Muscle of leg (tissue), 16 donors: ENCODE data around the gene ZNF549. TPM values are rescaled to one million over a fixed set of nuclear protein-coding genes. Genes with fewer than 3 reads are reported as not detected.
A peak's percentile ranks its signal among the peaks of the same experiment; 100 is the strongest.
"Not testable (repeated sequence)": the region's sequence is repeated elsewhere in the genome, so short reads cannot be mapped to it uniquely, and the experiment has no call there.

ENCODE experiments used
- DNase-seq: peaks from one replicate; pipeline ENCODE4 v3.0.0; 2013
- H3K27ac ChIP-seq: one replicate; pipeline ENCODE4 v1.5.1; 2013; ENCODE audit warnings: mild to moderate bottlenecking, low read length, control low read depth
- H3K27me3 ChIP-seq: one replicate; pipeline ENCODE4 v1.6.1; 2013; ENCODE audit warnings: low read length; ENCODE audit not compliant: control insufficient read depth, insufficient read depth
- H3K36me3 ChIP-seq: one replicate; pipeline ENCODE4 v1.6.1; 2013; ENCODE audit warnings: low read length; ENCODE audit not compliant: control insufficient read depth, insufficient read depth
- H3K4me1 ChIP-seq: one replicate; pipeline ENCODE4 v1.6.1; 2013; ENCODE audit warnings: low read length; ENCODE audit not compliant: control insufficient read depth, insufficient read depth
- H3K4me3 ChIP-seq: one replicate; pipeline ENCODE4 v1.5.1; 2013; ENCODE audit warnings: low read length, control low read depth
- H3K9me3 ChIP-seq: replicated peaks from 2 replicates; pipeline ENCODE4 v1.6.1; 2013; ENCODE audit warnings: low read depth, low read length; ENCODE audit not compliant: control insufficient read depth
- WGBS: methylation state at CpG from one replicate; pipeline ENCODE4 v1.1.5; 2013; ENCODE audit warnings: missing lambda C conversion rate; ENCODE audit not compliant: insufficient coverage; 5-methylcytosine and 5-hydroxymethylcytosine counted together
- long read RNA-seq, 11 donors: transcript quantifications; one replicate each; lab custom pipeline, GENCODE V29; 2026
- polyA plus RNA-seq, 8 donors: library from polyadenylated mRNA; unstranded; fragments of 120-200 nt; gene quantifications; one replicate each; pipeline versions ENCODE4 v1.2.1 to v1.2.3, GENCODE V29; 2013; ENCODE audit warnings: inconsistent platforms in 1 of 8, low replicate concordance in 1 of 8; ENCODE audit not compliant: insufficient read length in 8 of 8, insufficient read depth in 1 of 8
- total RNA-seq: library from RNA; stranded (reverse); fragments of 120-200 nt; gene quantifications from one replicate; pipeline ENCODE4 v1.2.4, GENCODE V29; 2013

The ZNF549 gene
- total RNA-seq (7.4 TPM), polyA plus RNA-seq (1 to 10 TPM; 5.6 to 8.6 (median 6.5) TPM)
- long read RNA-seq, donor 1, full-length matches to known transcripts = 1 of 1 reads
- long read RNA-seq, donor 1, partial matches to known transcripts = 0 of 1 reads
- long read RNA-seq, donor 1, other reads (novel, unspliced or antisense) = 0 of 1 reads
- long read RNA-seq, donor 2 = 0 reads
- long read RNA-seq, donor 3, full-length matches to known transcripts = 1 of 12 reads
- long read RNA-seq, donor 3, partial matches to known transcripts = 11 of 12 reads
- long read RNA-seq, donor 3, other reads (novel, unspliced or antisense) = 0 of 12 reads
- long read RNA-seq, donor 4 = 0 reads
- long read RNA-seq, donor 5, full-length matches to known transcripts = 2 of 2 reads
- long read RNA-seq, donor 5, partial matches to known transcripts = 0 of 2 reads
- long read RNA-seq, donor 5, other reads (novel, unspliced or antisense) = 0 of 2 reads
- long read RNA-seq, donor 6, full-length matches to known transcripts = 3 of 11 reads
- long read RNA-seq, donor 6, partial matches to known transcripts = 8 of 11 reads
- long read RNA-seq, donor 6, other reads (novel, unspliced or antisense) = 0 of 11 reads
- long read RNA-seq, donor 7, full-length matches to known transcripts = 2 of 2 reads
- long read RNA-seq, donor 7, partial matches to known transcripts = 0 of 2 reads
- long read RNA-seq, donor 7, other reads (novel, unspliced or antisense) = 0 of 2 reads
- long read RNA-seq, donor 8 = 0 reads
- long read RNA-seq, donor 9 = 0 reads
- long read RNA-seq, donor 10, full-length matches to known transcripts = 2 of 7 reads
- long read RNA-seq, donor 10, partial matches to known transcripts = 5 of 7 reads
- long read RNA-seq, donor 10, other reads (novel, unspliced or antisense) = 0 of 7 reads
- long read RNA-seq, donor 11, full-length matches to known transcripts = 1 of 1 reads
- long read RNA-seq, donor 11, partial matches to known transcripts = 0 of 1 reads
- long read RNA-seq, donor 11, other reads (novel, unspliced or antisense) = 0 of 1 reads

DNA sequence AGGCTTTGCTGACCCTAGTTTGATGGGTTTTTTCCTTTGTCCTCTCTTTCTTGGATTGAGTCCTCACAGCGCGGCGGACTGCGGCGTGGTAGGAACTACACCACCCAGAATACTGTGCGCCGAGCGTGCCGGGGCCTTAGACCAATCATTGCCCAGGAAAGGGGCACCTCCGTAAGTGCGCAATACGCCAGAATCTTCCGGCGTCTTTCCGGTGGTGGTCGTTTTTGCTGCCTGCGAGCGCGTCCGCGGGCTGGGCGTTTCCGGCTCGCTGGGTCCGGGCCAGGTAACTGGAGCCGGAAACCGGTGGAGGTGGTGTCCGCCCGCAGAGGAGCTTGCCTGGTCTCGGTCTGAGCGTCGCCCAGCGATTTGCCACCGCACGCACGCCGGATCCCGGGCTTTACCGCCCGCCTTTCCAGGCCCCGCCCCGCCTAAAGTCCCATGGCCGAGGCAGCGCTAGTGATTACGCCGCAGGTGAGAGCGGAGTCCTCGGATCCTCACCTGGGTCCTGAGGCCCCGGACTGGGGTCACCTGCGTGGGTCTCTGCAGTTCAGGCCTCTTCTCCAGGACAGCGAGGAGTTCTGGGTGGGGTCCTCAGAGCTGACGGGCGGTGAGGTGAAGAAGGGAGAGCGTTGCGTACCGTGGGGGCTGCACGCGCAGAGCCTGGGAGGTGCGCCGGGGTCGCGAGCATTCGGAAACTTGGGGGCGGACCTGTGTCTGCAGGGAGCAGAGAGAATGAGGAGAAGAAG is at the start of gene ZNF549:
ZNF549 (plus strand) TSS at position 221 of the 746 bp plus-strand sequence; CDS start at position 439, 218 bp downstream.
- peak within 1 kb of the TSS; percentile 60 for H3K27ac ChIP-seq
- under 1% methylated on average over 58 of the region's 64 CpGs for WGBS

DNA sequence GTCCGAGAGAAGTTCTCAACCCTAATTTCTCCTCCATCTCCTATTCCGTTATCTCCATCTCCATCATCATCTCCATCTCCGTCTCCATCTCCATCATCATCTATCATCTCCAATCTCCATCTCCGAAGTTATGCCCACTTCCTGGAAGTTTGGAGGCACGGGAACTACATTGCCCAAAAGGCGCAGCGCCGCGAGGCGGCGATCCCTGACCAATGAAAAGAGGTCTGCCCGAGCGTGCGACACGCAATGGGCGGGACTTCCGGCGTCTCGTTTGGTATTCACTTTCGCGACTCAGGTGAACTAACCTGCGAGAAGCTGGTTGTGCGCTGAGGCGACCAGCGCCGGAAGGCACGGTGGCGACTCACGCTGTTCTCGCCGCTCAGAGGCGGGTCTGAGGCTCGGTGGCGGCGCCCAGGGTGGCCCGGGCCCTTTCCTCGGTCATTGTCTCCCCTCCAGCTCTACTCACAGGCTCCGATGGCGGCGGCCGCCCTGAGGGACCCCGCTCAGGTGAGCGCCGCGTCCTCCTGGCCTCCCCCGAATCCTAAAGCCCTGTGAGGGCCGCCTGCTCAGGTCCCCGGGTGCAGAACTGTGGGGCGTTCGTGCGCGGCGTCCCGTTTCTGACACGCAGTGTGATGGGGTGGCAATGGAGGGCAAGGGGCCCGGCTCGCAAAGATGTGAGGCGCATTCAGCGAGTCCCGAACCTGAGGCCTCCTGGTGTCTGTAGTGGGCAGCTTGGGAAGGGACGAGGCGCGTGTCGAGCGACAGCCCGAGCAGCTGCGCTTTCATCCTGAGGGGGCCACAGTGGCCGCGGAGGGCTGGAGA is 39.5 kb upstream of the ZNF549 start, which contains the start of gene ZNF419:
ZNF419 (plus strand) TSS at position 274 of the 822 bp plus-strand sequence; CDS start at position 475, 201 bp downstream.
- H3K27ac ChIP-seq = peak within 1 kb of the TSS; percentile 67
- H3K36me3 ChIP-seq = peaks cover 24% of the 10 kb centered on the region
- H3K27me3 ChIP-seq, H3K4me1 ChIP-seq, H3K9me3 ChIP-seq: not testable (repeated sequence)
- DNase-seq = peak; percentile 95
- H3K4me3 ChIP-seq = peak within 1 kb of the TSS; percentile 90
- under 1% methylated on average over 46 of the region's 69 CpGs for WGBS

More for the DNA sequence above, at the start of gene ZNF549:
- Histone ChIP-seq H3K9me3 (peaks cover 13% of the 10 kb centered on the region), H3K4me3 (peak within 1 kb of the TSS; percentile 99), H3K4me1 (peaks cover 8% of the 10 kb centered on the region), H3K27me3 (no peaks in the 10 kb centered on the region), H3K36me3 (peaks cover 10% of the 10 kb centered on the region)
- DNase-seq = peak; percentile 97

DNA sequence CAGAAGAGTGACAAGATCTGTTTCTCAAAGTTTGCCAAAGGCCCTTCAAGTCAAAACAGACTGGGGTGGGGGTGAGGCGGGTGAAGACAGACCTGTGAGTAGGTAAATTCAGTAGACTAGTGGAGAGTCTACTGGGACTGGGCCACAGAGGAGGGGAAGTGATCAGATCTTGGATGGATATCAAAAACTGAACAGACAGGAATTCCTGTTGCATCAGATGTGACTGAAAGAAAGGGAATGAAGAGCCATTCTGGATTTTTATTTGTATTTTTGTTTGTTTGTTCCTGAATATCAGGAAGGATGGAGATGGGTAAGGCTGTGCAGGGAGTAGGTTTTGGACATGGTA is 38.9 kb upstream of the ZNF549 start:
- H3K4me1 ChIP-seq, H3K27me3 ChIP-seq, DNase-seq, H3K27ac ChIP-seq, H3K9me3 ChIP-seq: not testable (repeated sequence)
- Histone ChIP-seq H3K4me3 (peak overlapping the region; percentile 8), H3K36me3 (peaks cover 30% of the 10 kb centered on the region)
- no CpG with 5 or more reads among the region's 1 CpG for WGBS

DNA sequence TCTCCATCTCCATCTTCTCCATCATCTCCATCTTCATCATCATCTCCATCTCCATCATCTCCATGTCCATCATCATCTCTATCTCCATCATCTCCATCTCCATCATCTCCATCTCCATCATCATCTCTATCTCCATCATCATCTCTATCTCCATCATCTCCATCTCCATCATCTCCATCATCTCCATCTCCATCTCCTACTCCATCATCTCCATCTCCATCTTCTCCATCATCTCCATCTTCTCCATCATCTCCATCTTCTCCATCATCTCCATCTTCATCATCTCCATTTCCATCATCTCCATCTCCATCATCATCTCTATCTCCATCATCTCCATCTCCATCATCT is 27.9 kb upstream of the ZNF549 start:
- not testable (repeated sequence) for H3K4me3 ChIP-seq, H3K4me1 ChIP-seq, H3K27ac ChIP-seq, DNase-seq, H3K27me3 ChIP-seq
- H3K36me3 ChIP-seq = peaks cover 15% of the 10 kb centered on the region
- H3K9me3 ChIP-seq = peaks cover 32% of the 10 kb centered on the region

GRCh38 chr19:57499680-57500395 is 27.3 kb upstream of the ZNF549 start, which contains the start of gene ZNF773:
Gene ZNF773, plus strand, starts transcription at chr19:57499938. Its CDS starts 143 bp downstream, at chr19:57500081.
- under 1% methylated on average over 50 of the region's 69 CpGs for WGBS
- H3K27me3 ChIP-seq, H3K4me1 ChIP-seq: not testable (repeated sequence)
- H3K36me3 ChIP-seq = peaks cover 17% of the 10 kb centered on the region
- H3K4me3 ChIP-seq = peak within 1 kb of the TSS; percentile 63
- DNase-seq = peak; percentile 98
- peak within 1 kb of the TSS; percentile 80 for H3K27ac ChIP-seq
- peaks cover 29% of the 10 kb centered on the region for H3K9me3 ChIP-seq

- not testable (repeated sequence) for H3K27ac ChIP-seq, H3K4me1 ChIP-seq, H3K27me3 ChIP-seq
- WGBS = 0% methylated on average over 1 of the region's 4 CpGs
- peaks cover 30% of the 10 kb centered on the region for H3K9me3 ChIP-seq
- DNase-seq = peak; percentile 19
- H3K36me3 ChIP-seq = peaks cover 22% of the 10 kb centered on the region
- peak overlapping the region; percentile 24 for H3K4me3 ChIP-seq
Observed at GRCh38 chr19:57500400-57500799, 26.8 kb upstream of the ZNF549 start.

- Histone ChIP-seq H3K4me3 (no peak overlapping the region), H3K27ac (no peak overlapping the region), H3K27me3 (no peaks in the 10 kb centered on the region), H3K4me1 (no peaks in the 10 kb centered on the region), H3K36me3 (peaks cover 45% of the 10 kb centered on the region), H3K9me3 (peaks cover 52% of the 10 kb centered on the region)
- no peak for DNase-seq
- WGBS = 92% methylated on average over 4 of the region's 4 CpGs
Observed at GRCh38 chr19:57506163-57506562, 21.0 kb upstream of the ZNF549 start.

DNA sequence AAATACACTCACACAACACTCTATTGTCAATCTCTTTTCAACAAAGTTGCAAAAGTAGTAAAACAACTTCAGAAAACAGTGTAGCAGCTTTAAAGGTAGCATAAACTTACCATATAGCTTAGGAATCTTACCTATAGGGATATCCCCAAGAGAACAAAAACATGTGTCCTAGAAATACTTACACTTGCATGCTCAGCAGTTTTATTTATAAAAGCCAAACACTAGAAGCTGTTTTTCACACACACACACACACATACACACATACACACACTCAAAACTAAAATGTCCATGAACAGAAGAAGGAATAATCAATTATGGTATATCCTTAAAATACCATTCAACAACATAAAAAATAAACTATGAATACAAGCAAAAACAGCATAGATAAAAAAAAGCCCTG is 15.7 kb upstream of the ZNF549 start:
- Histone ChIP-seq H3K27me3 (no peaks in the 10 kb centered on the region), H3K4me3 (no peak overlapping the region), H3K27ac (no peak overlapping the region), H3K9me3 (peaks cover 45% of the 10 kb centered on the region), H3K36me3 (peaks cover 19% of the 10 kb centered on the region), H3K4me1 (no peaks in the 10 kb centered on the region)
- no peak for DNase-seq

DNA sequence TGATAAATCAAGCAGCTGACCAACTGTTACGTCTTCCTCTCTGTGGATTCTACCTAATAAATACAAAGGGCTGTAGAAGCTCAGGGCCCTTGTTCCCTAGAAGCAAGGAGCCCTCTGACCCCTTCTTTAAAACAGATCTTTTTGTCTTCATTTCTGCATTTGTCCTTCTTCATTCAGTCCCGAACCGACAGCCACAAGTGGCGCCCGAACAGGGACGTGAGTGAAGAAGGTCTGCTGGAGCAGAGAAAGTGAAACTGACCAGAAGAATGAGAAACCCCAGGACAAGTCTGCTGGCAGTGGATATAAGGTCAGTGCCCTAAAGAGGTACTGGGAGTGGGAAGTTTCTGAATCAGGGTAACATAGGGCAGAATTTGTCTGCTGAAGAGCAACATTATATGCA is 14.3 kb upstream of the ZNF549 start:
- Histone ChIP-seq H3K36me3 (peaks cover 12% of the 10 kb centered on the region), H3K27me3 (no peaks in the 10 kb centered on the region), H3K4me1 (no peaks in the 10 kb centered on the region), H3K9me3 (peaks cover 39% of the 10 kb centered on the region), H3K27ac (no peak overlapping the region), H3K4me3 (no peak overlapping the region)
- DNase-seq = no peak
- 98% methylated on average over 5 of the region's 6 CpGs for WGBS
